ENCODE results near the gene C14orf180.

The C14orf180 gene

DNA sequence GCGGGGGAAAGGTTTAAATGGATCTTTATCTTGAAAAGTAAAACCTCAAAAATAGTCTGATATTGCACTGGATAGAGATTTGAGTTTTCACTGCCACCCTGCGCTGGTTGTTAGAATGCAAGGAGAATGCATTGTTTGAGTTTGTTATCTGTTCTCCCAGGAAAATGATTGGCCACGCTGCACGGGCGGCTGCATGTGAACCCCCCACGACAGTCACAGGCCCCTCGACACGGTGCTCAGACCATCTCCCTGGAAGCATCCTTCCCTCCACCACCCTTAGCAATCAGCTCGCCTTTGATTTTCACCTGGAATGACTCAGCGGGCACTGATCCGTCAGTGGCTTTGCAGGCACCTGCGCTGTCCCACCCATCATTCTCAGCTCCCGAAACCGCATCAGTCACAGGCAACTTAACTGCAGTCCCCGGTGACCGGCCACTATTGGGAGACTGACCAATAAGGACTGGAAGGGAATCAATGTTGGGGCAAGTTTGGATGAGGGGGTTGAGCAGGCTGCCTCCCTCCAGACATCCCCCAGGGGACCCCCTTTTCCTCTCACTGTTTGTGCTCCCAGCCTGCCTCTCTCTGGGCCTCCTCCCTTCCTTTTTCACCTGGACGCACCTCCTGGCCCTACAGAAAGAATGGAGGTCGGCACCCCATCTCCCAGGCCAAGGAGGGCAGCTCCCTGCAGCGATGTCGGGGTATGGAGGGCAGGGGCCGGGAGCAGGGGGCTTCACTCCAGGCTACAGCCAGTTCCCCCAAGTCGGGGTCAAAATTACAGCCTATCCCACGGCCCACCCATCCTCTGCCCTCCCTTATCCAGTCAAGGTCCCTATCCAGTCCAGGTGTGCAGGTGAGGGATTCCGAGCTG is 28.5 kb upstream of the C14orf180 start:
- DNase-seq, result no peak

DNA sequence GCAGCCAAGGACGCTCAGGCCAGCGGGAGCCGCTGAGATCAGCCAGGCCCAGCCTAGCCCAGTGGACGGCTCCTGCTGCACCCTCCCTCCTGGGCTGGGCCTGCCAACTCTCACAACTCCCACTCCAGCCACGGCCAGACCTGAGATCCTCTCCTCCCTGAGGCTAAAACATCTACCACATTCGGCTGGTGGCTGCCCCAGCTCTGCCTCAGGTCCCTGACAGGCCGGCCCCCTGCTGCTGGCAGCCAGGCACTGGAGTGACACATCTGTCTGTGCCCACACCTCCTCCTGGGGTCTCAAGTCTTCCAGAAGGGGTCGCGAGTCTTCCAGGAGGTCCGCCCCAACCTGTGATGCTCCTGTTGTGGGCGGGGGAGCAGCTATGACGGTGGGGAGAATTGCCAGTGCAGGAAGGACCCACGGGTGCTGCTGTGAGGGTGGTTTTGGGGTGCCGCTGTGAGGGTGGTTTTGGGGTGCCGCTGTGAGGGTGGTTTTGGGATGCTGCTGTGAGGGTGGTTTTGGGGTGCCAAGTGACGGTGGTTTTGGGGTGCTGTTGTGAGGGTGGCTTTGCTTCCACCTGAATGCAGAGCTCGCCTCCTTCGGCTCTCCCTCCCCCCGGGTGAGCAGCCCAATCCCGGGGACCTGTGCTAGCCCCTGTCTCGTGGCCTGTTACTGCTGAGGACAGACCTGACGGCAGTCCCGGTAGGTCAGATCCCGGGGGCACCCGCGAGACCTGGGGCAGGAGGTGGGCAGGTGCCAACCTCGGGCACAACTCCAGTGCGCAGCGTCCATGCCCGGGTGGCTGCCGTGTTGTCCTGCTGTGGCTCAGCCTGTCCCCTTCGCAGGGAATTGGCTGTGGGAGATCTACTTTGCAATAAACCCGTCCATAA is 27.5 kb upstream of the C14orf180 start:
- DNase-seq, result no peak

GRCh38 chr14:104552738-104553125 is 26.8 kb upstream of the C14orf180 start:
- no peak for DNase-seq

DNA sequence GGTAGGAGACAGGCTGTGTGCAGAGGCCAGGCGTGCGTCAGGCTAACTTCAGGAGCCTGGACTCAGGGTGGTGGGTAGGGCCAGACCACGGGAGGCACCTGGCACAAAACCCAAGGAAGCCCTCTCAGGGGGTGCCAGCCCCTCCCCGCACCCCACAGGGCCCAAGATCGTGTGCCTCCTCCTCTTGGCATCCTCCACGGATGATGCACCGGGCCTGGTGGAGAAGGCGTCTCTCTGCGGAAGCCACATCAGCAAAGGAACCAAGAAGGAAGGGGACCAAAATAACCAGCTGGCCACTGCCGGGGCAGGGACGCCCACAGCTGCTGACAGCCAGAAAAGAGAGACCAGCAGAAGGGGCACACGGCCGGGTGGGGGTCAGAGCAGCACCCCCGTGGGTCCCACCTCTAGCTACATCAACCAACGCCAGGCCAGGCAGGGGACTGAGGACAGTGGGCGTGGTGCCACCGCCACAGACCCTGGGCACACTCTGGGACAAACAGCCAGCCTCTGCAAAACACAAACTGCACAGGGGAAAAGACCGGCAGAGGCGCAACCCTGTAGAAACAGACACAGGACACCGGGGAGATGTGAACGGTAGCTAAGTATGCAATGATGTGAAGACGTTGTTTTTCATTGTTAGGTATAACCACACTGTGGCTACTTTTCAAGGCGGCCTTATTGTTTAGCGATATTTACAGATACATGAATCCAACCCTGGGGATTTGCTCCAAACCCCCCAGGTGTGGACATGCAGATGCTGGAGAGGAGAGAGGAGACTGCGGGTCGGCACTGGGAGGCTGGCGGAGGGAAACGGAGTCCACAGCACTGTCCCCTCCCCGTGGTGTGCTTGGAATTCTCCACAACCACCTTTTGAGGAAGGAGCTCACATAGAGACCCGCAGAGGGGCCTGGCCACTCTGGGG is 26.1 kb upstream of the C14orf180 start:
- DNase-seq, result no peak

- no peak for DNase-seq
These were observed 25.4 kb upstream of the C14orf180 start for GRCh38 chr14:104554088-104554607.

DNA sequence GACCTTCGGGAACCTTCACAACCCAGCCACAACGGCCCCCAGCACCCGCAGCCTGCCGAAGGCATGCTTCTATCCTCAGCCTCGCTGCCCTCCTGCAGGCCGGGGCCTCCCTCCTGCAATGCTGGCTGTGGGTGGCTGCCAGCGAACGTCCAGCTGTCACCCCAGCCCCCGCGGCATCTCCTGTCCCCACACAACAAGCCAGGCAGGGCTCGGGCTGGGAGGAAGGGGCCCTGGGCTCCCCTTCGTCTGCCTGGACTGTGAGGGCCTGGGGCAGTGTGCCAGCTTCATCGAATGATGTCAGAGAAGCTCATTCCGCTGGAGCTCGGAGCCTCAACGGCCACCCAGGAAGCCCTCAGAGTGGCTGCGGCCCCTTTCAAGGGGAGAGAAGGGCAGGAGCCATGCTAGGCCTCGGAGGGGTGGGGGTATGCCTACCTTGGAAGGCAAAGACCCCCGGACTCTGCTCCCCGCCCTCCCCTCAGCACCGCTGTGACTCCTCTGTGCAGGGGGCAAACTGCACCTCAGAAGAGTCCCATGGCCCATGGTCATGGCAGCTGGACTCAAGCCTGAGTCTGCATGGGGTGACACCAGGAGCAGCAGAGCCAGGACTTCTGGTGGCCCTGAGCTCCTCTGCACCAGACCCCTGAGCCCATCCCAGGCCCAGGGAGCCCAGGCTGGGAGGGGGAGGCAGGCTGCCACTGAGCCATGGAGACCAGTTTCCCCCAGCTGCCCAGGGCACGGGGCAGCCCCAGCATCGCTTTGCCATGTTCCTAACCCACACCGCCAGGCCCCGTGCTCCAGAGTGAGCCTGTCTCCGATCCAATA is 24.7 kb upstream of the C14orf180 start:
- DNase-seq, result no peak

- DNase-seq, result no peak
These were observed 23.9 kb upstream of the C14orf180 start for GRCh38 chr14:104555430-104556255.

DNA sequence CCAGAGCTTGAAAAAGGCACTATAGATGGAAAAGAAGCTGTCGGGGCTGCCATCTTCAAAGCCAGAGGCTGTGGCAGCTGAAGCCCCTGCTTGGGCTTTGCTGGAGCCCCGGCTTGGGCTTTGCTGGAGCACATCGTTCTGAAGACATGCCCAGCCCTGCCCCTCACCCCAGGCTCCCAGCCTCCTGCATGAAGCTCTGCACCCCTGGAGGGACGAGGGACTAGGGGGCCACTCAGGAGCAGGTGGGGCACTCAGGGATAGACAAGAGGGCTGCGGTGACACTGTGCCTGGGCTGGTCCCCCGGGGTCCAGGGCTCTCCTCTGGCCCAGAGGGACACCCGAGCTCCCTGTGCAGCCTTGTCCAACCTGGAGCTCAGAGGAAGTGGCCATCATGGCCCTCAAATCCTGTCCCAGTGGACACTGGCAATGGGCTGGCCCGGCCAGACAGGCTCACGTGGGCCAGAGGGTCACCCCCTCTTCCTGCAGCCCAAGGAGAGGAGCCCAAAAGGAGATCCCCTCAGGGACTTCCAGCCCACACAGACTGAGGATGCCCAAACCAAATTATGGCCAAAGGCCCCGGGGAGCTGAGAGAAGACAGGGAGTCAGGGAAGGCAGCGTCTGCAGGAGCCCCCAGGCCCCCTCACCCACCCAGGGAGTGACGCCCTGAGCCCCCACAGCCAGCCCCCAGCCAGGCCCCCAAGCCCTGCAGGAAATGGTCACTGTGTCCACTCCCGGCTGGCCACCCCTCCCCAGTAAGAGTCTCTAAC is 23.1 kb upstream of the C14orf180 start:
- no peak for DNase-seq

- DNase-seq, result no peak
These were observed 22.5 kb upstream of the C14orf180 start for GRCh38 chr14:104557086-104557485.

DNA sequence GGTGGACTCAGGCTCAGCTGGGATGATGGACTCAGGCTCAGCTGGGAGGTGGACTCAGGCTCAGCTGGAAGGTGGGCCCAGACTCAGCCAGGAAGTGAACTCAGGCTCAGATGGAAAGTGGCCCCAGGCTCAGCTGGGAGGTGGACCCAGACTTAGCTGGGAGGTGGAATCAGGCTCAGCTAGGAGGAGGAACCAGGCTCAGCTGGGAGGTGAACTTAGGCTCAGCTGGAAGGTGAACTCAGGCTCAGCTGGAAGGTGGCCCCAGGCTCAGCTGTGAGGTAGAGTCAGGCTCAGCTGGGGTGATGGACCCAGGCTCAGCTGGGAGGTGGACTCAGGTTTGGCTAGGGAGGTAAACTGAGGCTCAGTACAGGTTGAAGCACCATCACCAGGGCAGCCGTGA is 21.8 kb upstream of the C14orf180 start:
- no peak for DNase-seq

GRCh38 chr14:104558231-104559027 is 21.1 kb upstream of the C14orf180 start:
- DNase-seq, result no peak

DNA sequence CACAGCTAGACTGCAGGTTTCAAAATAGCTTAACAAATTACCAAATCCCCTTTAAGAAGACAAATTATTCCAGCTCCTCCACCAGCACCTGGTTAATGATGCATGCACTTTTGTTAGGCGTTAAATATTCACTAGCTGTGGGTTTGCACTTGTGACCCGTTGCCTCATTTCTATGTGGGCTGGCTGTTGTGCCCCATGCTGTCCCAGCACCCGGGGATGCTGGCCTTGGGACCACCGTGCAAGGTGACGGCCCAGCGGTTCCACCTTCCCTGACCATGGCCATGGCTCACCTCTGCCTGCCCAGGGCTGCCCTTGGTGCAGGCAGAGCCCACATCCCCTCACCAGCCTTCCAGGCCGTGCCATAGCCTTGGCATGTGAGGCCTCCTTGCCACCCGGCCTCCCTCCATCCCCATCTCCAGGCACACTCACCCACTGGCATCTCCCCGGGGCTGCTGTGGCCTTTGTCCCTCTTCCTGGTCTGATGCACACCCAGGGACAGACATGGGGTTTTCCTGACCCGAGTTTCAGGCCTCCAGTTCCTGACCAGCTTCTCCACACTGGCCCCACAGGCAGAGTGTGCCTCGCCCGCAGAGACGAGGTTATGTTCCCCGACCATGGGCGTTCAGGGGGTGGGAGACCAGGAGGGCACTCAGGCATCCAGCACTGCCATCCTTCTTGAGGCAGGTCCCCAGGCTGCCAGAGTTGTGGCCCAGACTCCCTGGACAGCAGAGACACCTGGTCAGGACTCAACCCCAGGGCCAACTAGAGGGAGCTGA is 20.3 kb upstream of the C14orf180 start:
- no peak for DNase-seq

DNA sequence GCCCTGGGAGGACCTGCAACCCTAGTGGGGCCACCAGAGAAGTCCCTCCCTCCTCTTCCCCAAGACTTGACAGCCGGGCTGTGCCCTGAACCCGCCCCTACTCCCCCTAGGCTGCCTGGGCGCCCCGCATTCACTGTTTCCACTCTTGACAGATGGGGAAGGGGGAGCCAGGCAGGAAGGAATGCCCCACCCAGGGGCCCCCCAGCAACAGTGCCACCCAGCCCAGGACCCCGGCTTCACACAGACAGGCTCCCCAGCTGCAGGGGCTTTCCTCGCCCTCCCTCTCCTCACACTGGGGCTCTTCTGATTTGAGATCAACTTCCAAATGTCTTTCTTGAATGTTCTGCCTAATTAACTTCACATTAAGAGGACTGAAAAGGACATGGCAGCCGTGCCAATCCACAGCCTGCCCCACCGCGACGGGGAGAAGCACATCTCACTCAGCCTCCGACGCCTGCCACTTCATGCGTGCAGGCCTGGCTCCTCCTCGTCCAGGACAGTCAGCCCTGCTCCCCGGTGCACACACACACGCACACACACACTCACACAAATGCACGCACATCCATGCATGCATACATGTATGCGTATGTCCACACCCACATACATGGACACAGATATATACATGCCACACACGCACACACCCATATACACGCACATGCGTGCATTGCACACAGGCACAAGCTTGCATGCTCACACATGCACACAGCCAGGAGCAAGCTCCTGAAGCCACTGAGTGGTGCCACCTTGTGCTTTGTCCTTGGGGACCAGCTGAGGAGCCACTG is 19.6 kb upstream of the C14orf180 start:
- DNase-seq, result no peak

DNA sequence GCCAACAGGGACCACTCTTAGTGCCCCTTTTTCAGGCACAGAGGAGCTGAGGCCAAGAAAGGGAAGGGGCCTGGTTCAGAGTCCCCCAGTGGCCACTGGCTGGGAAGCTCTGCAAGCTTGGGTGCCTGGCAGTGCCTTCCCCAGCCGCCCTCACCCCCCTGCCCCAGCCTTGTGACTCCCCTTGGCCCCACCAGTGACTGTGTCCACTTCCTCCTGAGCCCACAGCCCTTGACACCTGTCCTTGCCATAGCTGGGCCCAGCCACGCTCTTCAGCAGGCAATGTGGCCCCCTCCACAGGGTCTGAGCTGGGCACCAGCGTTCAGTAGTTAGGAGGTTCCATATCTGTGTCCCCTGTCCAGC is 19.0 kb upstream of the C14orf180 start:
- no peak for DNase-seq

- no peak for DNase-seq
These were observed 18.4 kb upstream of the C14orf180 start for GRCh38 chr14:104561124-104561557.

- DNase-seq, result no peak
These were observed 17.7 kb upstream of the C14orf180 start for GRCh38 chr14:104561632-104562495.
